Thyroid gland (tissue), 4 donors: ENCODE results near the gene STK40. TPM values are rescaled to one million over a fixed set of nuclear protein-coding genes. Genes with fewer than 3 reads are reported as not detected.

Experiments
- DNase-seq, 2 donors: peaks; one replicate each; pipeline ENCODE4 v3.0.0-alpha.2; 2019
- H3K27ac ChIP-seq, 3 donors: fragments of 200-600 bp; sonication (generic); 1 replicate in 2 of 3; 2 replicates in 1 of 3; pipeline ENCODE4 v1.5.1; 2016 to 2019; ENCODE audit warnings: mild to moderate bottlenecking in 1 of 3, moderate library complexity in 1 of 3
- H3K27me3 ChIP-seq: fragments of 200-600 bp; sonication (generic); one replicate; pipeline ENCODE4 v1.5.1; 2019
- H3K36me3 ChIP-seq, 2 donors: fragments of 200-600 bp; sonication (generic); one replicate each; pipeline ENCODE4 v1.5.1; 2016 to 2019
- H3K4me1 ChIP-seq, 2 donors: fragments of 200-600 bp; sonication (generic); one replicate each; pipeline ENCODE4 v1.5.1; 2017 to 2019
- H3K4me3 ChIP-seq, 3 donors: fragments of 200-600 bp; sonication (generic); replicated peaks in 1 of 3; 1 replicate in 2 of 3; 2 replicates in 1 of 3; pipeline ENCODE4 v1.5.1; 2016; ENCODE audit warnings: mild to moderate bottlenecking in 1 of 3
- H3K9me3 ChIP-seq: fragments of 200-600 bp; sonication (generic); one replicate; pipeline ENCODE4 v1.5.1; 2017
- POLR2A ChIP-seq, 2 donors: fragments of 450-650 bp; IDR thresholded peaks; one replicate each; pipeline ENCODE4 v1.6.1; 2017; ENCODE audit warnings: antibody characterized with exemption in 2 of 2, mild to moderate bottlenecking in 2 of 2, moderate library complexity in 1 of 2
- WGBS, 2 donors: methylation state at CpG; one replicate each; pipeline ENCODE4 v1.1.5; 2017; 5-methylcytosine and 5-hydroxymethylcytosine counted together
- intact Hi-C: fragments of 100-400 bp; cut with DNase I; formaldehyde crosslinking; loops from one replicate; pipeline ENCODE4 v1.15.1; 2023
- total RNA-seq, 4 donors: library from RNA; depleted of rRNA; stranded (reverse); fragments of >200 nt; gene quantifications; one replicate each; pipeline ENCODE4 v1.2.3, GENCODE V29; 2016
- TF ChIP-seq, protein P1 (sequence below), 6 experiments: fragments of 200-600 bp in 3 of 6; fragments of 450-650 bp in 3 of 6; sonication (generic) in 3 of 6; IDR thresholded peaks; one replicate each; pipeline ENCODE4 v1.5.1; 2016 to 2019; ENCODE audit warnings: antibody characterized with exemption in 6 of 6, mild to moderate bottlenecking in 2 of 6, inconsistent platforms in 1 of 6, moderate library complexity in 1 of 6

STK40 gene
- total RNA-seq, 4 donors from 2014 or later: 37.0 to 61.1 (median 50.9) TPM

DNA sequence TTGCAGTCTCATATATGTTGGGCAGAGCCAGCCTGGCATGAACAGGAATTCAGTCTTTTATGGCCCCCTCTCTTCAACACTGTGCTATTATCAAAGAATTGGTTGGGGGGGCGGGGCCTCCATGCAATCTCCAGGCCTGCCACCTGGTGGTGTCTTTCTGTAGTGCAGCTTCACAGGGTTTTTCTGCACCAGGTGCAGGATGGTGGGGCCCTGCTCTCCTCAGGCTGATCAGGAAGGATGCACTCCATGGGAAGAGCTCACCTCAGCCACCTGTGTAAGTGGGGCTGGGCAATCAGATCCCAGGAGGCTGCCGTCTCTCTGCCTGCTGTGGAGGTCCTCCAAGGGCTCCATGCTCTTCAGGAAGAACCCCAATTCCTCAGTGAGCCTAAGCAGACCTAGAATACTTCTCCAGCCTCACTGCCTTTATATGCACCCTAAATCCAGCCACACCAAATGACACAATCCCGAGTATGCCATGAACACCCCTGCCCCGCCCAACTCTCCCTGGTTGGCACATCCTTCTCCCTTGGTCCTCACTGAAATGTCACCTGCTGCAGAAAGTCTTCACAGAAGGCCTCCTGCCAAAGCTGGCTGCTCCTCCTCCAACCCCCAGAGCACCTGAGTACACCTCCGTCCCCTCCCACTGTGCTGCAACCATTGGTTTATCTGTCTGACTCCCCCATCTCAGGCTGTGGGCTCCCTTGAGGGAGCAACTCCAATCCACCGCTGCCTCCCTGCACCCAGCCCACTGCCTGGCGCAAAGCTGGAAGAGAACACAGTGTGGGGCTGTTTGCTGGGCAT, 16.5 kb downstream of the STK40 start:
- Histone ChIP-seq H3K36me3 (no peaks in the 10 kb centered on the region), H3K4me1 (peaks cover 74 to 83% of the 10 kb centered on the region in 2 donors), H3K9me3 (no peaks in the 10 kb centered on the region), H3K4me3 (no peak overlapping the region), H3K27ac (peak overlapping the region; percentile 29 to 91 (median 87)), H3K27me3 (no peaks in the 10 kb centered on the region)
- 52 to 71% methylated on average over 6 to 7 of the region's 7 CpGs for WGBS, 2 donors
- intact Hi-C loops: no loop called here
- no peak for TF ChIP-seq POLR2A (IDR thresholded peaks at IDR 0.05)
- TF ChIP-seq, protein P1, sequence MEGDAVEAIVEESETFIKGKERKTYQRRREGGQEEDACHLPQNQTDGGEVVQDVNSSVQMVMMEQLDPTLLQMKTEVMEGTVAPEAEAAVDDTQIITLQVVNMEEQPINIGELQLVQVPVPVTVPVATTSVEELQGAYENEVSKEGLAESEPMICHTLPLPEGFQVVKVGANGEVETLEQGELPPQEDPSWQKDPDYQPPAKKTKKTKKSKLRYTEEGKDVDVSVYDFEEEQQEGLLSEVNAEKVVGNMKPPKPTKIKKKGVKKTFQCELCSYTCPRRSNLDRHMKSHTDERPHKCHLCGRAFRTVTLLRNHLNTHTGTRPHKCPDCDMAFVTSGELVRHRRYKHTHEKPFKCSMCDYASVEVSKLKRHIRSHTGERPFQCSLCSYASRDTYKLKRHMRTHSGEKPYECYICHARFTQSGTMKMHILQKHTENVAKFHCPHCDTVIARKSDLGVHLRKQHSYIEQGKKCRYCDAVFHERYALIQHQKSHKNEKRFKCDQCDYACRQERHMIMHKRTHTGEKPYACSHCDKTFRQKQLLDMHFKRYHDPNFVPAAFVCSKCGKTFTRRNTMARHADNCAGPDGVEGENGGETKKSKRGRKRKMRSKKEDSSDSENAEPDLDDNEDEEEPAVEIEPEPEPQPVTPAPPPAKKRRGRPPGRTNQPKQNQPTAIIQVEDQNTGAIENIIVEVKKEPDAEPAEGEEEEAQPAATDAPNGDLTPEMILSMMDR (IDR thresholded peaks at IDR 0.05): peak; percentile 89 to 98 (median 92)
- peak; percentile 80 to 84 for DNase-seq

DNA sequence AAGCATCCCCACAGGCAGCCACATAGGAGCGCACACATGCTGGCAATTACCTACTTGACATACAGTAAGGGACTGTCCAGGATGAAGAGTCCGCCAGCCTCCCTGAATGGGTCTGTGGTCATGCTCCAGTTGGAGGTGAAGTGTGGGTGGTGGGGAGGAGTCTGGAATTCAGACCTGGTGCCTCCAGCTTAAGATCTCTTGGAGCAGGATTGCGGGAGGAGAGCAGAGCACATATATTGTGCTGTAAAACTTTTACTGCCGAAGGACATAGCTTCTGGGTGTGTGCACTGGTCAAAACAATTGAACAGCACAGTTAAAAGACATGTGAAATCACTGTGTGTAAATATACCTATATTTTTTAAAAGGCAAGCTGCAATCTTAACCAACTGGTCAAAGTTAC, 17.9 kb downstream of the STK40 start:
- 29 to 40% methylated on average over 4 of the region's 4 CpGs for WGBS, 2 donors
- H3K27ac ChIP-seq: peak overlapping the region; percentile 29 to 83 (median 46)
- no peaks in the 10 kb centered on the region for H3K27me3 ChIP-seq
- TF ChIP-seq, protein P1 (IDR thresholded peaks at IDR 0.05): no peak
- TF ChIP-seq POLR2A (IDR thresholded peaks at IDR 0.05): no peak
- DNase-seq: peak; percentile 78 to 81
- intact Hi-C loops: no loop called here
- peaks cover 0 to under 1% of the 10 kb centered on the region in 2 donors for H3K36me3 ChIP-seq
- no peak overlapping the region for H3K4me3 ChIP-seq
- H3K9me3 ChIP-seq: no peaks in the 10 kb centered on the region
- peaks cover 63 to 73% of the 10 kb centered on the region in 2 donors for H3K4me1 ChIP-seq

DNA sequence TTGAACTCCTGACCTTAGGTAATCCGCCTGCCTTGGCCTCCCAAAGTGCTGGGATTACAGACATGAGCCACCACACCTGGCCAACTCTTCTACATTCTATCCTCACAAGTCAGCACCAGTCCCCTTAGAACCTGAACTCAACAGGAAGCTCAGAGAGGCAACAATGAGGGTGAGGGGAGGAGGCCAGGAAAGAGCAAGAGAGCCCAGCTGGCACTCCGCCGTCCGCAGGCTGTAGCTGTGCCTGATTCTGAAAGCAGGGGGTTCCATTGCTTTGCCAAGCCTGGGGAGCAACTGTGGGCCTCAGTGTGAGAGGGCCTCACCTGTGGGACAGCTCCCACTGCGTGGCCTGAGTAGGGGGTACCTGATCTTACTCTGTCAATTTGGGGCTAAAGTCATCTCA, 18.7 kb downstream of the STK40 start:
- Histone ChIP-seq H3K27ac (peak overlapping the region; percentile 27 to 83 (median 46)), H3K27me3 (no peaks in the 10 kb centered on the region), H3K9me3 (no peaks in the 10 kb centered on the region), H3K4me1 (peaks cover 57 to 66% of the 10 kb centered on the region in 2 donors), H3K4me3 (no peak overlapping the region), H3K36me3 (peaks cover 0 to 8% of the 10 kb centered on the region in 2 donors)
- intact Hi-C loops: no loop called here
- 72 to 80% methylated on average over 4 to 5 of the region's 5 CpGs for WGBS, 2 donors
- DNase-seq: no peak
- TF ChIP-seq, protein P1 (IDR thresholded peaks at IDR 0.05): no peak
- no peak for TF ChIP-seq POLR2A (IDR thresholded peaks at IDR 0.05)

DNA sequence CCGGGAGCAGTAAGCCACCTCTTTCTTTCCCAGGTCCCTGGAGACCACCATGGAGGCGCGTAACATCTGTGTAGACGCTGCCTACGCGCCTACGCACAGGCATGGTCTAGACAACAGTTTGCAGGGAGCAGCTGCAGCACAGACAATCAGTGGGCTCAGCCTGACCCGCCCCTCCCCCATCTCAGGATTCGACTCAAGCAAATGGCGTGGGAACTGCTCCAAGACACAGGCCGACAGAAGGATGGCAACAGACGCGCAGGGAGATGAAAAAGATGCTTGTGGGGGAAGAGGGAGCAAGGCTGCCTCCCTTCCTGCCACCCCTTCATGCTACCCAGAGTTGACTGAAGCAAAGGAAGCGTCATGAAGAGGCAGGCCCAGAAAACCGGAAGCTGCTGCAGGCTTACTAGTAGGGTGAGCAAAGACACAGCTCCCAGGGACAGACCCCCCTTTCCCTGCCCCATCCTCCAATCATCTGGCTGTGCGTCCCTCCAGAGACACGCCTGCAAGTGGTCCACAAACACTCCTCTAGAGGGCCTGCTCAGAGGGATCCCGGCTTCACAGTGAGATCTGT, 19.5 kb downstream of the STK40 start:
- 60 to 74% methylated on average over 17 to 18 of the region's 18 CpGs for WGBS, 2 donors
- TF ChIP-seq, protein P1 (IDR thresholded peaks at IDR 0.05): no peak
- no peak for TF ChIP-seq POLR2A (IDR thresholded peaks at IDR 0.05)
- Histone ChIP-seq H3K4me3 (no peak overlapping the region), H3K4me1 (peaks cover 54 to 67% of the 10 kb centered on the region in 2 donors), H3K9me3 (no peaks in the 10 kb centered on the region), H3K27ac (peak overlapping the region in 2 of 3 donors; percentile 44 to 83), H3K36me3 (peaks cover 0 to 8% of the 10 kb centered on the region in 2 donors), H3K27me3 (no peaks in the 10 kb centered on the region)
- intact Hi-C loops: no loop called here
- DNase-seq: no peak

DNA sequence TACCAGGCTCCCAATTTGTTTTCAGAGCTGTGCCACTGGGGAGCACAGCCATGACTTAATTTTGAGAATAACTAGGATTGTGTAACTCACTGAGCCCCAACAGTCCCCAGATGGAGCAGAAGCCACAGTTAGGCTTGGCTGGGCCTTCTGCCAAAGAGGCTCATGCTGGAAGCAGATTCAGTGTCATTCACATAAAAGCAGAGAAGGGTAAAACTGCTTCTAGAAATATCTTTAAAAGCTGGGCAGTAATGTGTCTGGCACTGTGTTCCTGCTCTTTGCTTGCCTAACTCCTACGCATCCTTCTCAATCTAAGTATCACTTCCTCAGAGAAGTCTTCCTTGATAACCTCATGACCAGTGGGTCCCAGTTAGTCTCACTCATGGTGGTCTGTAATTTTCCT, 20.3 kb downstream of the STK40 start:
- peak overlapping the region in 2 of 3 donors; percentile 44 to 83 for H3K27ac ChIP-seq
- peaks cover 60 to 71% of the 10 kb centered on the region in 2 donors for H3K4me1 ChIP-seq
- H3K27me3 ChIP-seq: no peaks in the 10 kb centered on the region
- H3K36me3 ChIP-seq: peaks cover 0 to 8% of the 10 kb centered on the region in 2 donors
- H3K9me3 ChIP-seq: no peaks in the 10 kb centered on the region
- intact Hi-C loops: no loop called here
- DNase-seq: peak; percentile 58 to 61
- no peak overlapping the region for H3K4me3 ChIP-seq
- WGBS, 2 donors: 74 to 82% methylated on average over 1 of the region's 1 CpG
- TF ChIP-seq, protein P1 (IDR thresholded peaks at IDR 0.05): no peak
- TF ChIP-seq POLR2A (IDR thresholded peaks at IDR 0.05): no peak
